ENCODE measurements around the gene SPIN3. TPM values are rescaled to one million over a fixed set of nuclear protein-coding genes. Genes with fewer than 3 reads are reported as not detected.
"Not testable (repeated sequence)": the region's sequence is repeated elsewhere in the genome, so short reads cannot be mapped to it uniquely, and the experiment has no call there.

The SPIN3 gene
- 1 to 10 TPM; 4.3 to 6.6 (median 4.8) TPM for polyA plus RNA-seq

- H3K27ac ChIP-seq (ENCODE audit: low read depth, low read length) = no peak within 1 kb of the TSS
- WGBS, 3 donors = 0 to 18% (median 1%) methylated on average over 19 to 39 of the region's 39 CpGs
These were observed at the start of gene SPIN3 for GRCh38 chrX:56995271-56995994. TSS of gene SPIN3 (minus strand) at chrX:56995541. CDS start at chrX:56994947, 594 bp downstream.

- no peak overlapping the region for H3K27ac ChIP-seq (ENCODE audit: low read depth, low read length)
- 60 to 64% (median 60%) methylated on average over 3 of the region's 3 CpGs for WGBS, 3 donors
These were observed 48.9 kb upstream of the SPIN3 start for GRCh38 chrX:57044245-57044644.

GRCh38 chrX:57037265-57037664 is 41.9 kb upstream of the SPIN3 start:
- not testable (repeated sequence) for H3K27ac ChIP-seq (ENCODE audit: low read depth, low read length)
- 74 to 86% (median 78%) methylated on average over 7 of the region's 7 CpGs for WGBS, 3 donors

GRCh38 chrX:56994375-56995270 is 718 bp downstream of the SPIN3 start:
- 9 to 47% (median 24%) methylated on average over 26 of the region's 26 CpGs for WGBS, 3 donors
- H3K27ac ChIP-seq (ENCODE audit: low read depth, low read length) = no peak overlapping the region

GRCh38 chrX:56987741-56988140 is 7.6 kb downstream of the SPIN3 start:
- 70 to 100% (median 100%) methylated on average over 1 of the region's 1 CpG for WGBS, 3 donors

GRCh38 chrX:56986138-56986537 is 9.2 kb downstream of the SPIN3 start:
- no peak overlapping the region for H3K27ac ChIP-seq (ENCODE audit: low read depth, low read length)
- 67 to 94% (median 74%) methylated on average over 1 of the region's 1 CpG for WGBS, 3 donors

More at GRCh38 chrX:56987741-56988140, 7.6 kb downstream of the SPIN3 start:
- H3K27ac ChIP-seq (ENCODE audit: low read depth, low read length) = no peak overlapping the region

- no peak overlapping the region for H3K27ac ChIP-seq (ENCODE audit: low read depth, low read length)
- WGBS, 3 donors = 31 to 78% (median 52%) methylated on average over 1 of the region's 1 CpG
These were observed 17.2 kb downstream of the SPIN3 start for GRCh38 chrX:56978172-56978571.

GRCh38 chrX:56975611-56976010 is 19.7 kb downstream of the SPIN3 start:
- 41 to 83% (median 58%) methylated on average over 2 of the region's 2 CpGs for WGBS, 3 donors
- H3K27ac ChIP-seq (ENCODE audit: low read depth, low read length) = no peak overlapping the region

GRCh38 chrX:56974408-56974807 is 20.9 kb downstream of the SPIN3 start:
- WGBS, 3 donors = 78 to 95% (median 81%) methylated on average over 3 of the region's 3 CpGs
- no peak overlapping the region for H3K27ac ChIP-seq (ENCODE audit: low read depth, low read length)

- no peak overlapping the region for H3K27ac ChIP-seq (ENCODE audit: low read depth, low read length)
These were observed 25.8 kb downstream of the SPIN3 start for GRCh38 chrX:56969559-56969958.

- no peak overlapping the region for H3K27ac ChIP-seq (ENCODE audit: low read depth, low read length)
- WGBS, 3 donors = 51 to 79% (median 71%) methylated on average over 1 of the region's 1 CpG
These were observed 26.4 kb downstream of the SPIN3 start for GRCh38 chrX:56968980-56969379.

- H3K27ac ChIP-seq (ENCODE audit: low read depth, low read length) = no peak overlapping the region
- 34 to 82% (median 59%) methylated on average over 1 of the region's 1 CpG for WGBS, 3 donors
These were observed 32.0 kb downstream of the SPIN3 start for GRCh38 chrX:56963377-56963776.

- WGBS, 3 donors = 72 to 94% (median 92%) methylated on average over 1 to 3 of the region's 3 CpGs
- no peak overlapping the region for H3K27ac ChIP-seq (ENCODE audit: low read depth, low read length)
These were observed 47.6 kb downstream of the SPIN3 start for GRCh38 chrX:56947699-56948098.

GRCh38 chrX:56946201-56946600 is 49.1 kb downstream of the SPIN3 start:
- H3K27ac ChIP-seq (ENCODE audit: low read depth, low read length) = not testable (repeated sequence)
- 22 to 47% (median 42%) methylated on average over 2 of the region's 2 CpGs for WGBS, 3 donors

GRCh38 chrX:56945226-56945625 is 50.1 kb downstream of the SPIN3 start:
- WGBS, 3 donors = 76 to 95% (median 93%) methylated on average over 4 of the region's 4 CpGs
- H3K27ac ChIP-seq (ENCODE audit: low read depth, low read length) = not testable (repeated sequence)

GRCh38 chrX:56943264-56943663 is 52.1 kb downstream of the SPIN3 start:
- WGBS, 3 donors = 69 to 89% (median 74%) methylated on average over 3 of the region's 3 CpGs
- H3K27ac ChIP-seq (ENCODE audit: low read depth, low read length) = no peak overlapping the region

All from adipose tissue (tissue), 3 donors.